Activated effector memory CD4-positive, alpha-beta T cell treated with Interleukin-2 at 50 U/mL for 16 hours (primary cell): ENCODE measurements around the gene APP.
A peak's percentile ranks its signal among the peaks of the same experiment; 100 is the strongest.
"Not testable (repeated sequence)": the region's sequence is repeated elsewhere in the genome, so short reads cannot be mapped to it uniquely, and the experiment has no call there.

Source experiments
- DNase-seq: peaks from one replicate; pipeline ENCODE4 v3.0.0-alpha.2; 2020

Gene APP

DNA sequence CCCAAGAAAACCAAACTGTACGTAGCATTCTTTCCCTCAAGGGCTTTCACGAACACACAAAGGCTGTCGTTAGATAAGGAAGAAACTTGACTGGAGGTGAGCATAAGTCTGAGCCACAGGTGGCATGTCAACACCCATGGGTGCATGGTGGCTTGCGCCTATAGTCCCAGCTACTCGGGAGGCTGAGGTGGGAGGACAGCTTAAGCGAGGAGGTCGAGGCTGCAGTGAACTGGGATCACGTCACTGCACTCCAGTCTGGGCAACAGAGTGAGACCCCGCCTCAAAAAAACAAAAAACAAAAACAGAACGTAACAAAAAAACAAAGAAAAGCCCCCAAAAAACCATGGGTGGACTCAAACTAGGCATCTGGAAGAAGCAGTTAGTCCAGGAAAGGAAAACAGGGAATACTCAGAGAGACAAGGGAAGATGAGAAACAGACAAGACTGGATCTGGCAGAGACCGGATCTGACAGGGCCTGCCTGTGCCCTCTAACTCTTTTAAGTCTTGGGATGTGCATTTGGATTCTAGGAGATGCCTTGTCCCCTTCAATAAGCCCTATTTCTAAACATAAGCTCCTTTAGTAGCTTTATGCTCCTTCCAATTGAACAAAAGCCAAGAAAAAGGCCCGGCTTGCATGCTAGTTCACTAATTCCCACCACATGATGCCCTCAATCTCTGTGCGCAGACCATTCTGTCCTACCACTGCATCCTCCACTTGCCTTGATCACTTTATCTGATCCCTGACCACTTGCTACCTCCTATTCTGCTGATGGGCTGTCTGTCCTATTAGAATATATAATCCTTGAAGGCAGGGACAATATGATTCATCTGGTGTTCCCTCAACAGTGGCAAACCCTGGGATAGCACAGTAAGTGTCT is 73.8 kb downstream of the APP start:
- DNase-seq, result no peak

- DNase-seq, result no peak
These were observed 75.4 kb downstream of the APP start for GRCh38 chr21:26095131-26095530.

DNA sequence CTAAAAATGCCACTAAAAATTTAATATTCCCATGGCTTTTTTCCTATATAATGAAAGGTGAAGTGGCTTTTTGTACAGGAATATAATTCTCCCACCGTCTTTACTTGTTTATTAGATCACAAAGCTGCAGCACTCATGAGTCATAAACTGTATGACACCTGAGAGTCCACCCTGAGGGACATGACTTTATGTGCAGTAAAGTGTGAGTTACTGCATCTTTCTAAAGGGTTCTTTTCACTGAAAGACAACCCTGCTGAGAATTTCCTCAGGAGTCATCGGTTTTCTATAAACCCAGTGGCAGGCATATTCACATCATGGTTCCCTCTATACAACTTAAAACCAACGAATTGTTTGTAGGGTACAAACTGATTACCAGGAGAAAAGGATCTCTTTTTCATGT is 77.4 kb downstream of the APP start:
- no peak for DNase-seq

DNA sequence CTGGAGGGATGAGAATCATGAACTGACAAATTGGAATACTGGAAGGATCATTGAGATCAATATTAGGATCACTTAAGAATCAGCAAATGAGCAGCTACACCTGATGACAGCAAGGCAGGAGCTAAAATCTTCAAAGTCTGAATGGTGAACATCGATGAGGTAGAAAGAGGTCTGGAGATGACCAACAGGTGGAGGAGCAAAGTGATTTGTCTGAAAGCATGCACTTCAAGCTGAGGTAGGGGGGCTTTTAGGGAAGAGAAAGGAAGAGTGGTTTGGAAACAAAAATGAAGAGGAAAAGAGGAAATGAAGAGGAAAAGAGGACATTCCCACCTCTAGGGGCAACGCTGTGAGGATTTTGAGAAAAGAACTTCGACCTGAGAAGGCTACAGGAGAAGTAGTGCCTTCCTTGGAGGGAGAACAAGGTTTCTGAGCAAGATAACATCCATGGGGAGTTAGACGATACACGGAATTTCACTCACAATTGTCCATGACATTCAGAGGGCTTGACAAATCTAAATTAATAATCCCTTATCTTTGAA is 79.0 kb downstream of the APP start:
- no peak for DNase-seq

DNA sequence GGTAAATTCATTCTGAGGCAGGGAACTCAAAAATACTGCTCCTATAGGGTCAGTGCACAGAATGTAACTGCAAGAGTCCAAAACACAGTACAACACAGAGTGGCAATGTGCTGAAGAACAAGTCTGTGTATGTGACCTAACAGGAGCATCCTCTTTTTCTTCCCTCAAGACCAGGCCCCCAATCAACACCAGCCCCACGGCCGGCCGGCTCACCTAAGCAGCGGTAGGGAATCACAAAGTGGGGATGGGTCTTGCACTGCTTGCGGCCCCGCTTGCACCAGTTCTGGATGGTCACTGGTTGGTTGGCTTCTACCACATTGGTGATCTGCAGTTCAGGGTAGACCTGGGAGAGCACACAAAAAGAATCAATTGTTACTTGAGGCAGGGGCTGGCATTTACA is 80.8 kb downstream of the APP start:
- no peak for DNase-seq

DNA sequence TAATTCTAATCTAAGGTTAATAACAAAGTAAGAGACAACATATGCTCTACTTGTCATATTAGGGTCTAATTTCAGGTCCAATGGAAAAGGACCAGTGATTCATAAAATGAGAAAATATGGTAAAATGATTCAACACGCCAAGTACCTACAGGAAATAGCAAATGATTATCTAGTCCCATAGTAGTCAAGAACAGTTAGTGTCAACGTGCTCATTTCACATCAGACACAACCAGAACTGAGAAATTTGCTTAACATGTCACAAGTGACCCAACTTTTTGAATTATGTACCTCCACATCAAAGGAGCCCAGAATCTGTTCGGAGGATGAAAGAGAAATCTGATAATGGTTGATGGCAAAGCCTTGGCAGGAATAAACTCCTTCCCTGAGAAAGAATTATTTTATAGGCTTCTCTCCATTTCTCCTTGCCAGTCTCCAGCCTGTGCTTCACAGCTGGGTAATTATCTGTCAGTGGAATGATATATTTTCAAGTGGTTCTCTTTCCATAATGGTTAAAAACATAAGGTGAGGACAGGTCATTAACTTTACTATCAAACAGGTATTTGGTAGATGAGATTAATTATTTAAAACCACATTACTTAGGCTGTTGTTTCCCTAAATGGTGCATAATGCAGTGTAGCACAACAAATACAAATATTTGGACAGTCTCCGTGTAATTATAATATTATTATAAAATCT is 83.2 kb downstream of the APP start:
- no peak for DNase-seq

DNA sequence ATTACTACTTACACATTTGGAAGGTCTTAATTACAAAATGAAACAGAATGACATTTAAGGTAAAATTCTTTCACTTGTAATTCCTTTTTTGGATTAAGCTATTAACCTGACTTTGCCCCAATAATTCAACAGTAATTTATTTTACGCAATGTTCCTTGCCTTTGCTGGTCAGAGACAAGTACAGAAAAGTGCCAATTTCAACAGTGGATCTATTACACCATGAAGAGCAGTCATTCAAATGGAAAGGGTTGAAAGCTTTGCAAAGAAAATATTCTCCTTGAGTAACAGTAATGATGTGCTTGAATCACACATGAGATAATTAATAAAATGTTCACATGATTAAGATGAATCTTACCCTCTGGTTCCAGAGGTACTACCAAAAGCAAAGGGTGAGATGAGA is 84.7 kb downstream of the APP start:
- no peak for DNase-seq

GRCh38 chr21:26085127-26085526 is 85.4 kb downstream of the APP start:
- DNase-seq, result no peak

DNA sequence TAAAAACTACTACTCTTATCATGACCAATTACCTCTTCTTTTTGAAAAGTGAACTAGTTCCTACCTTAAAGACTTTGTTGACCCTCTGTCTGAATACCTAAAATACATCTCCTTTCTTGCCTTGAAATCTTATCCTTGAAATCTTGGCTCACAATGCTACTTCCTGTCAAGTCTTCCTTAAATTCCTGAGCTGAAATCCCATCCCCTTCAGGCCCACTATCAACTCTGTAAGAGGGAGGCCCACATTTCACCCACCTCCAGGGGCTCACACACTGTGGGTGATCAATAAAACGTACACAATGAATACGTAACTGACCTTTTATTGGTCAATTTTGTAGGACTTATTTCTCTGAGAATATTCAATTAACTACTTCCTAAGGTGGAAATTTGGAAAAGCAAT is 88.0 kb downstream of the APP start:
- DNase-seq, result no peak

- DNase-seq, result not testable (repeated sequence)
These were observed 89.3 kb downstream of the APP start for GRCh38 chr21:26081175-26081760.

- DNase-seq, result no peak
These were observed 90.4 kb downstream of the APP start for GRCh38 chr21:26080211-26080610.

DNA sequence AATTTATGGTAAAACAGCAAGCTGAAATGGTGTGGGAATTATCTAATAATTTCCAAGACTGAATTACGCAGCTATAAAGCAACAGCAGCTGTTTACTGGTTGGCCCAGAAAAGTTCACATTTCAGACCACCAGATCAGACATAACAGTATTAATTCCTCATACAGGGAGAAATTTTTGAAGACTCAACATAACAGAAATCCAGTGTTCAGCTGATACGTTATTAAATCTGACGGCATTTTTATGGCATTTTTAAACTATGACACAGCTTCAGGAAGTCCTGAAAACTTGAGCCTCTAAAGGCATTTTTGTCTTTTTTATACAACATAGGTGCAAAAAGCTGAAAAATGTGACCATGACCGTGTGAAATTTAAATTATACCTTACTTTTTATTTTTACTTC is 91.2 kb downstream of the APP start:
- DNase-seq, result no peak

DNA sequence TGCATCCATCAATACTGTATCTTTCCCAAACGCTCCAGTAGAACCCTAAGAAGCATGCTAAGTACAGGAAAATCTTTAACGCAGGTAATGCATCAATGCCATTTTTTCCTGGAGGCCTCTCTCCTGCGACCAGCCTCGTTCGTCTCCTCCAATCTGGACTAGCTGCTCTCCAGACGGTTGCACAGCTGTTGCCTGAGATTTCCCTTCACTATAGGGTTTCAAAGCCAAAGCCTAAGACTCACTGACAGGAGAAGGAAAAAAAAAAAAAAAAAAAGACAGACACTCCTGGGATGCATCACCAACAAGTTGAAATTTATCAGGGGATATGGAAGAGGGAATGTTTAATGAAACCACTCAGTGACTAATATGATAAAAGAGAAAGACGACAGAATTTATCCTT is 93.0 kb downstream of the APP start:
- DNase-seq, result no peak

DNA sequence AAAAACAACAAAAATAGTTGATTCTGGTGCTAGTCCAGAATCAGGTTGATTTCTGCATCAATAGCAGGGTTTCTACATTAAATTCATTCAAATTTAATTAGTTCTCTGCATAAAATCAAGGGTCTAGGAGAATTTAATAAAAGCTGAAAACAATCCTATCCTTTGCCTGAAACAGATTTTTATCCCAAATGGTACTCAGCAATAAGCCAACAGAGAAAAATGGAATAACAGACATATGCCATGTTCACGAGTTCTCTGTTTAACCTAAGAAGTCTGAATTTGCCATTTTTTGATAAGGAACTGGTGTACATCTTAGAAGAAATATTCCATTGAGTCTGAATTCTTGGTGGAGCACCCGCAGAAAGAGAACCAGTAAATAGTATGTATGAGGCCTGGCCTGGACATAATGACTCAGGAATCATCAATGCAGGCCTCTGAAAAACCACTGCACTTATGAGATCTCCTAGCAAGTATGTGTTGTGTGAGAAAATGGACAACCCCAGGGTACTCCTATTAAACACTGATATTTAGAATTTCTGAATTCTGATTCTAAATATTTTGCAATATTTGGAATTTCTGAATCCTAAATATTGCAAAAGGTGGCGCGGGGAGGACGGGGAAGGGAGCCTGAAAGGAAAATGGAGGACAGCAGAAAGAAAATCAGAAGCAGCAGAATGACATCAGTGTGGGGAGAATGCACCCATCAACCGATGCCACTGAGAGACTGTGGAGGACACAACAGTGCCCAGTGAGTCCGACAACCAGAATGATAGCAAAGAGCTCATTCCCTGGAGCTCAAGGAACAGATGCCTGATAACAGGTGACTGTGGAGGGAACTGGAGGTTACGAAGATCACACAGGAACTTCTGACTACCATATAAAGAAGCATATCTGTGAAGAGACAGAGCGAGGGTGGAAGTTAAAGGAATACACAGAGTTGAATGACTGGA is 97.6 kb downstream of the APP start:
- no peak for DNase-seq

GRCh38 chr21:26070822-26071425 is 99.6 kb downstream of the APP start:
- peak; percentile 2 for DNase-seq

DNA sequence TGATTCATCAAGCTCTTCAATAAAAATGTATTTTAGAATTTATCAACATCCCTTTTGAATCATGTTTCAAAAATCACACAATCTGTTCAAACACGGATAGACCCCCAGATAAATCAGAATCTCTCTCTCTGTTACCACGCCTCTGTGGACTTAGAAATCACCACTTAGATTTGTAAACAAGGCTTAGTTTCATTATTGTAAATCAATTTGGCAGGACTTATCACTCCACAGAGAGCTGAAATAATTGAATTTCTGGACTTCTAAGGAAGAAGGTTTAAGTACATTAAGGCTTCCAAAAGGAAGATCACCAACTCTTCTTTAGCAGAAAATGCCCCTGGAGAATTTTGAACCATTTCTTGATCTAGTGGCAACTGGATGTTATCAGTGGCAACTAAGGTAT is 100.4 kb downstream of the APP start:
- DNase-seq, result no peak

DNA sequence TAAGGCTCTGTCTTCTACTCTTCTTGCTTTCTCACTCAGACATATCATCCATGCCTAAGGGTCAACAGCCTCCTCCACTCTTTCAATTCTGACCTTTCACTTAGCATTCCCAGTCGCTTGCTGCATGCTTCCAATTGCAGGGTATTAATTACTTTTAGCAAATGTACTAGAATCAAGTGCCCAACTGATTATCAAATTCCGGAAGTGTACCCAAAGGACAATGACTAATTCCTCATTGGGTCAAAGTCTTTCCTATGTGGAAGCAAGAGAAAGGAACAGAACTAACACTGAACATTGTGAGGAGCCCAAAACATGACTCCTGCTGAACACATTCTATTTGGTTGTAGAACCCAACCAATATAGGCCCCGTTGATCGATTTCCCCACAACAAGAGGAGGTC is 101.8 kb downstream of the APP start:
- no peak for DNase-seq

DNA sequence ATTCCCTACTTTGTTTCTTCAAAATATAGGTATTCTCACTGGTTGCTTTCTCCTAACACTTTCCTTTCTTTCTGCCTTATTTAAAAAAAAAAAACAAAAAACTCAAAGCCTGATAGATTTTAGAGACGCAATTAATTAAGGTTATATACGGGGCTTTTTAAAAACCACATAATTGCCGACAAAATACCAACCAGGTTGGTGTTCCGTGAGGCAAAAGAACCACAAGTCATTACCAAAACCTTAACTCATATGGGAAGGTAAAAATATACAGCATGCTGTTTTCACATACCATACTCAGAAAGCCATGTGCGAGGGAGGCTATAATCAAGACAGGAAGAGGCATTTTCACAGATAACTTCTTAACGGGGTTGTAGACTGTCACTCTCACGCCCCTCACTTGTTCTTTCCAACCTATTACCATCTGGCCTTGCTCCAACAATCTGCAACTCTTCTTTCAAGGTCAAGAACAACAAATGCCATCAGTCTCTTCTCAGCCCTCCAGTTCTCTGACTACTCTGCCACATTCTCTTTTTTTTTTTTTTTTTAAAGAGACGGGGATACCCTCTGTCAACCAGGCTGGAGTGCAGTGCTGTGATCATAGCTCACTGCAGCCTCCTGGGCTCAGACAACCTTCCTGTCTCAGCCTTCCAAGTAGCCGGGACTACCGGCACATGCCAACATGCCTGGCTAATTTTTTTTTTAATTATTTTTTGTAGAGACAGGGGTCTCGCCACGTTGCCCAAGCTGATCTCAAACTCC is 102.6 kb downstream of the APP start:
- DNase-seq, result no peak

GRCh38 chr21:26064506-26064905 is 106.1 kb downstream of the APP start:
- no peak for DNase-seq

- no peak for DNase-seq
These were observed 109.1 kb downstream of the APP start for GRCh38 chr21:26061437-26061836.

- no peak for DNase-seq
These were observed 110.0 kb downstream of the APP start for GRCh38 chr21:26060335-26061115.
